Measurements from ENCODE around the gene KRABD2.

KRABD2 gene

DNA sequence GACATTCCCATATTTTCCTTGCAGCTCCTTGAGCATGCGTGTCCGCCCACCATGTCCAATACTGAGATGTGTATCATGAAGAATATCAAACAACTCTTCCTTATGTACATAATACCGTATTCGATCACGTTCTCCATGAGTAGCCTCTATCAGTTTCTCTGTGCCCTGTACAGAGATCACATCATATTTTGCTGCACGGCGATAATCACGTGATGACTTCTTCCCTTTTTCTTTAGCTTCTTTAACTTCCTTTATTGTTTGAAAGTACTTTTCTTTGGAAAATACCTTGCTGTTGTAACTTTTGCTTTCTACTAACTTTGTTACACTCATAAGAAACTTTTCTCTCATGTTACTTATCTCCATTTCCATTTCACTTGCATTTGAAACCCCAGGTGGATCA is 6.6 kb downstream of the KRABD2 start:
- no peak for DNase-seq
- peaks cover 5 to 8% of the 10 kb centered on the region in 2 experiments; a peak in 2 of 4 replicates for H3K4me1 Mint-ChIP-seq
- no peak overlapping the region for H3K4me3 Mint-ChIP-seq
- Histone ChIP-seq H2AK5ac (ENCODE audit: insufficient read length, low read length) (no peak overlapping the region), H3K9me3 (ENCODE audit: control insufficient read depth, low read depth, low read length) (no peaks in the 10 kb centered on the region), H3K23me2 (ENCODE audit: insufficient read length, low read depth, low read length, poor library complexity, severe bottlenecking) (no peaks in the 10 kb centered on the region), H3K79me2 (ENCODE audit: insufficient read depth, low read length) (no peaks in the 10 kb centered on the region), H3K27ac (ENCODE audit: insufficient read length, low read depth, low read length) (no peak overlapping the region), H2BK20ac (ENCODE audit: low read depth, low read length, poor library complexity, severe bottlenecking) (no peak overlapping the region), H3K14ac (ENCODE audit: insufficient read depth, low read length) (no peak overlapping the region), H3T11ph (ENCODE audit: low read length) (no peak overlapping the region), H2BK15ac (ENCODE audit: low read depth, low read length) (no peak overlapping the region), H2AFZ (ENCODE audit: low read length) (no peak overlapping the region), H3K56ac (ENCODE audit: insufficient read length, low read depth, low read length) (no peak overlapping the region), H3K79me1 (ENCODE audit: insufficient read depth, low read depth, low read length, poor library complexity, severe bottlenecking) (no peaks in the 10 kb centered on the region), H2BK120ac (ENCODE audit: low read depth, low read length, poor library complexity, severe bottlenecking) (no peak overlapping the region), H2BK12ac (ENCODE audit: insufficient read length, low read depth, low read length) (no peak overlapping the region), H3K27me3 (ENCODE audit: insufficient read depth, low read length) (no peaks in the 10 kb centered on the region), H2BK5ac (ENCODE audit: insufficient read length, low read length) (no peak overlapping the region), H4K8ac (replicated peaks; ENCODE audit: insufficient read length, low read depth, low read length) (no peak overlapping the region), H3K4me1 (ENCODE audit: insufficient read depth, low read length) (no peaks in the 10 kb centered on the region), H3K4ac (ENCODE audit: low read depth, low read length) (no peak overlapping the region), H3K4me2 (ENCODE audit: insufficient read depth, insufficient read length, low read length) (no peak overlapping the region), H3K9ac (ENCODE audit: extremely low read depth, insufficient read length, low read length) (no peak overlapping the region), H3K23ac (ENCODE audit: insufficient read length, low read depth, low read length) (no peak overlapping the region), H4K91ac (ENCODE audit: insufficient read length, low read depth, low read length) (no peak overlapping the region), H4K20me1 (ENCODE audit: control insufficient read depth, insufficient read depth, insufficient read length) (no peaks in the 10 kb centered on the region), H4K5ac (ENCODE audit: insufficient read length, low read depth, low read length) (no peak overlapping the region), H3K18ac (ENCODE audit: insufficient read length, low read depth, low read length) (no peak overlapping the region)
- TF ChIP-seq, protein P1, sequence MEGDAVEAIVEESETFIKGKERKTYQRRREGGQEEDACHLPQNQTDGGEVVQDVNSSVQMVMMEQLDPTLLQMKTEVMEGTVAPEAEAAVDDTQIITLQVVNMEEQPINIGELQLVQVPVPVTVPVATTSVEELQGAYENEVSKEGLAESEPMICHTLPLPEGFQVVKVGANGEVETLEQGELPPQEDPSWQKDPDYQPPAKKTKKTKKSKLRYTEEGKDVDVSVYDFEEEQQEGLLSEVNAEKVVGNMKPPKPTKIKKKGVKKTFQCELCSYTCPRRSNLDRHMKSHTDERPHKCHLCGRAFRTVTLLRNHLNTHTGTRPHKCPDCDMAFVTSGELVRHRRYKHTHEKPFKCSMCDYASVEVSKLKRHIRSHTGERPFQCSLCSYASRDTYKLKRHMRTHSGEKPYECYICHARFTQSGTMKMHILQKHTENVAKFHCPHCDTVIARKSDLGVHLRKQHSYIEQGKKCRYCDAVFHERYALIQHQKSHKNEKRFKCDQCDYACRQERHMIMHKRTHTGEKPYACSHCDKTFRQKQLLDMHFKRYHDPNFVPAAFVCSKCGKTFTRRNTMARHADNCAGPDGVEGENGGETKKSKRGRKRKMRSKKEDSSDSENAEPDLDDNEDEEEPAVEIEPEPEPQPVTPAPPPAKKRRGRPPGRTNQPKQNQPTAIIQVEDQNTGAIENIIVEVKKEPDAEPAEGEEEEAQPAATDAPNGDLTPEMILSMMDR (conservative IDR thresholded peaks at IDR 0.05): no peak
- no peak overlapping the region for H3K27ac Mint-ChIP-seq
- no peaks in the 10 kb centered on the region for H3K27me3 Mint-ChIP-seq (ENCODE audit: low read depth)
- H3K36me3 Mint-ChIP-seq (ENCODE audit: insufficient read depth in 1 of 3, low read depth in 3 of 3): peaks cover 4 to 52% (median 45%) of the 10 kb centered on the region in 3 experiments; a peak in 6 of 7 replicates
- WGBS (ENCODE audit: extremely low coverage, insufficient read length, low lambda C conversion rate): no CpG with 5 or more reads among the region's 8 CpGs
- peaks cover 0 to 1% of the 10 kb centered on the region in 2 experiments; a peak in 1 of 5 replicates for H3K9me3 Mint-ChIP-seq

All from H9 (cell line).